HG02571 (cell line): ENCODE results near the gene TBCA.
"Not testable (repeated sequence)": the region's sequence is repeated elsewhere in the genome, so short reads cannot be mapped to it uniquely, and the experiment has no call there.

Experiments used
- ATAC-seq: cut with Tn5 transposase; IDR thresholded peaks from one replicate; pipeline ENCODE4 v1.9.1; 2021; ENCODE audit warnings: mild to moderate bottlenecking, moderate library complexity; ENCODE audit not compliant: unreplicated experiment

TBCA gene

GRCh38 chr5:77773734-77774280 lies 2.3 kb downstream of the TBCA start:
- ATAC-seq: no peak

- no peak for ATAC-seq
Observed at GRCh38 chr5:77772729-77773128, 3.4 kb downstream of the TBCA start.

- ATAC-seq: no peak
Observed at GRCh38 chr5:77771452-77771851, 4.7 kb downstream of the TBCA start.

GRCh38 chr5:77770293-77771005 lies 5.7 kb downstream of the TBCA start:
- ATAC-seq: no peak

- ATAC-seq: no peak
Observed at GRCh38 chr5:77768978-77769377, 7.2 kb downstream of the TBCA start.

GRCh38 chr5:77767301-77767700 lies 8.8 kb downstream of the TBCA start:
- no peak for ATAC-seq

- ATAC-seq: no peak
Observed at GRCh38 chr5:77761606-77762005, 14.5 kb downstream of the TBCA start.

- no peak for ATAC-seq
Observed at GRCh38 chr5:77758141-77758938, 17.8 kb downstream of the TBCA start.

GRCh38 chr5:77751328-77752023 lies 24.7 kb downstream of the TBCA start:
- ATAC-seq: no peak

GRCh38 chr5:77750928-77751327 lies 25.2 kb downstream of the TBCA start:
- not testable (repeated sequence) for ATAC-seq

- ATAC-seq: no peak
Observed at GRCh38 chr5:77748160-77748559, 28.0 kb downstream of the TBCA start.

GRCh38 chr5:77744116-77744515 lies 32.0 kb downstream of the TBCA start:
- ATAC-seq: no peak

- no peak for ATAC-seq
Observed at GRCh38 chr5:77743181-77743580, 33.0 kb downstream of the TBCA start.

GRCh38 chr5:77741608-77742007 lies 34.5 kb downstream of the TBCA start:
- no peak for ATAC-seq

GRCh38 chr5:77734885-77735284 lies 41.3 kb downstream of the TBCA start:
- no peak for ATAC-seq

GRCh38 chr5:77733130-77733529 lies 43.0 kb downstream of the TBCA start:
- ATAC-seq: no peak

- ATAC-seq: no peak
Observed at GRCh38 chr5:77727190-77727589, 48.9 kb downstream of the TBCA start.

- no peak for ATAC-seq
Observed at GRCh38 chr5:77725616-77726015, 50.5 kb downstream of the TBCA start.

- ATAC-seq: no peak
Observed at GRCh38 chr5:77724934-77725333, 51.2 kb downstream of the TBCA start.

- ATAC-seq: no peak
Observed at GRCh38 chr5:77719666-77720363, 56.3 kb downstream of the TBCA start.
